OCI-LY7 (cell line): Measurements from ENCODE around the gene MED8. TPM values are rescaled to one million over a fixed set of nuclear protein-coding genes. Genes with fewer than 3 reads are reported as not detected.

Experiments
- BruUV-seq: library from RNA; stranded (reverse); fragments of 400-500 nt; replicated peaks from 2 replicates; lab custom pipeline; 2021; lab: Mats Ljungman, UMichigan
- CTCF ChIA-PET: fragments of 300-600 bp; sonication (Branson Sonifier 250); formaldehyde crosslinking; loops from one replicate; lab custom pipeline; 2022; ENCODE audit warnings: antibody characterized with exemption; ENCODE audit not compliant: unreplicated experiment; lab: Charles Lee
- POLR2A ChIA-PET: fragments of 300-600 bp; sonication (Branson Sonifier 250); formaldehyde crosslinking; loops from one replicate; lab custom pipeline; 2022; ENCODE audit warnings: antibody characterized with exemption; lab: Charles Lee
- DNase-seq: peaks from one replicate; pipeline ENCODE4 v3.0.0-alpha.2; 2015; ENCODE audit warnings: low spot score
- H2AFZ ChIP-seq: fragments of 200-600 bp; sonication (generic), shearing (Covaris generic); 2 replicates; pipeline ENCODE4 v1.6.1; 2014; ENCODE audit warnings: mild to moderate bottlenecking, antibody characterized with exemption, low read length, moderate library complexity
- H3K27ac ChIP-seq: fragments of 200-600 bp; sonication (generic); 2 replicates; pipeline ENCODE4 v1.5.1; 2014; ENCODE audit warnings: mixed run types, low read depth, mild to moderate bottlenecking, moderate library complexity, low read length, inconsistent platforms; ENCODE audit not compliant: poor library complexity, severe bottlenecking
- H3K36me3 ChIP-seq: fragments of 200-600 bp; sonication (generic); 2 replicates; pipeline ENCODE4 v1.6.1; 2014; ENCODE audit warnings: mild to moderate bottlenecking, antibody characterized with exemption, low read length, moderate library complexity, mixed read lengths; ENCODE audit not compliant: insufficient read depth
- H3K4me1 ChIP-seq: fragments of 200-600 bp; sonication (generic); 2 replicates; pipeline ENCODE4 v1.5.1; 2014; ENCODE audit warnings: mild to moderate bottlenecking, low read length; ENCODE audit not compliant: insufficient read depth, poor library complexity, severe bottlenecking
- H3K4me2 ChIP-seq: fragments of 200-600 bp; sonication (generic); 2 replicates; pipeline ENCODE4 v1.6.1; 2014; ENCODE audit warnings: mild to moderate bottlenecking, low read length
- H3K4me3 ChIP-seq: fragments of 200-600 bp; sonication (generic); 2 replicates; pipeline ENCODE4 v1.5.1; 2014; ENCODE audit warnings: mild to moderate bottlenecking, low read depth, low read length; ENCODE audit not compliant: poor library complexity, severe bottlenecking
- H3K79me2 ChIP-seq: fragments of 200-600 bp; sonication (generic); 2 replicates; pipeline ENCODE4 v1.6.1; 2016; ENCODE audit warnings: low read depth, mild to moderate bottlenecking, low read length, moderate library complexity, mixed read lengths; ENCODE audit not compliant: insufficient read depth
- H3K9me2 ChIP-seq: fragments of 200-600 bp; sonication (generic); 2 replicates; pipeline ENCODE4 v1.6.1; 2016; ENCODE audit warnings: mild to moderate bottlenecking, low read length, mixed read lengths; ENCODE audit not compliant: insufficient read depth
- H3K9me3 ChIP-seq: fragments of 200-600 bp; sonication (generic); 2 replicates; pipeline ENCODE4 v1.6.1; 2014; ENCODE audit warnings: mild to moderate bottlenecking, mixed run types, low read length, mixed read lengths
- H4K20me1 ChIP-seq: fragments of 200-600 bp; sonication (generic); 2 replicates; pipeline ENCODE4 v1.6.1; 2014; ENCODE audit warnings: mild to moderate bottlenecking, antibody characterized with exemption, low read length, moderate library complexity, mixed read lengths; ENCODE audit not compliant: insufficient read depth
- CTCF ChIP-seq: fragments of 200-600 bp; sonication (generic); conservative IDR thresholded peaks from 2 replicates; pipeline ENCODE4 v1.5.1; 2014; ENCODE audit warnings: mild to moderate bottlenecking, antibody characterized with exemption, low read length, moderate library complexity, mixed read lengths
- EZH2phosphoT487 ChIP-seq: fragments of 200-600 bp; sonication (generic); IDR thresholded peaks from 2 replicates; pipeline ENCODE4 v1.6.1; 2018; ENCODE audit warnings: low read depth, borderline replicate concordance, mild to moderate bottlenecking, mixed run types, antibody characterized with exemption, low read length, moderate library complexity, mixed read lengths
- intact Hi-C: fragments of 100-400 bp; cut with micrococcal nuclease; formaldehyde crosslinking; loops from one replicate; pipeline ENCODE4 v1.10.0; 2022; ENCODE audit not compliant: unreplicated experiment
- total RNA-seq, 2 experiments: library from RNA; depleted of rRNA in 1 of 2; stranded (reverse); fragments of >200 nt in 1 of 2; shearing (Covaris generic) in 1 of 2; gene quantifications; 2 replicates each; pipeline ENCODE4 v1.2.3, GENCODE V29; 2014 to 2022

The MED8 gene
- total RNA-seq, 2 experiments from 2014 or later: 37.6 to 37.8 TPM

DNA sequence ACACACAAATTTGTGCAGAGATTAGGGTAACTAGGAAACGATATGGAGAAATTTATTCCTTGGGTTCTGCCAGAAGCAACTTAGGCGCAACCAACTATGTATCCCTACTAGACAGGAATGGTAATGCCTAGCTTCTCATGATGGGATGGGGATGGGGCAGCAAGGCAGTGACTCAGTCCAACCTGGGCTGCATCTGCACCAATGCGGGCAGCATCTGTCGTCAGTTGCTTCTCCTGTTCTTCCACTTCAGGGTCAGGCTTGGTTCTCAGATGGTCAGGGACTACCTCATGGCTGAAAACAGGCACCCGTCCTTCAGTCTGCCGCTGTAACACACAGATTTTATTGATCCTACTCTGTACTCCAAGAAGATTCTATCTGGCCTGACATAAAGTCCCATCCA lies 2.9 kb downstream of the MED8 start:
- Histone ChIP-seq H3K9me2 (no peaks in the 10 kb centered on the region), H3K79me2 (peaks cover 27% of the 10 kb centered on the region), H3K36me3 (peaks cover 53% of the 10 kb centered on the region), H3K27ac (no peak overlapping the region), H3K9me3 (no peaks in the 10 kb centered on the region), H3K4me2 (no peak overlapping the region), H2AFZ (no peak overlapping the region), H3K4me1 (peaks cover 25% of the 10 kb centered on the region), H3K4me3 (no peak overlapping the region), H4K20me1 (no peaks in the 10 kb centered on the region)
- BruUV-seq: no TSS peak
- intact Hi-C loops: no loop called here
- TF ChIP-seq CTCF (no peak), EZH2phosphoT487 (no peak)
- ChIA-PET POLR2A (no interaction called here), CTCF (no interaction called here)
- DNase-seq: no peak

DNA sequence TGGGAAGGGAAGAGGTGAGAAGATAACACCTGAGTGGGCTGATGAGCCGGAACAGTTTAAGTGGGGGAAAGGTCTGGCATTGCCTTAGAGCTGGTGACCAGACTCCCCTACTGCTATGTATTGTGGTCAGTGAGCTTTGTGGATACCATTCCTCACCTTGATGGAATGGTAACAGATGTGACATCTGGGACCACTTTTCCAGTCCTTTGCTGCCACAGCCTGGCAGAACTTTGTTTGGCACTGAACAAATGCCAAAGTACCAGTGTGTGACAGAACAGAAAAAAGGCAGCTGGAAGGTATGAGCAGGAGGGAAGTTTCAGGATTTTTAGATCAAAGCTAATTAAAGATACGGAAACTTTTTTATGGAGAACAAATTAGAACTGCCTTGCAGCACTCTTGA lies 6.2 kb downstream of the MED8 start:
- Histone ChIP-seq H2AFZ (no peak overlapping the region), H3K36me3 (peaks cover 60% of the 10 kb centered on the region), H3K79me2 (peaks cover 4% of the 10 kb centered on the region), H3K4me3 (no peak overlapping the region), H3K4me2 (no peak overlapping the region), H3K4me1 (peaks cover 10% of the 10 kb centered on the region), H3K9me2 (no peaks in the 10 kb centered on the region), H4K20me1 (no peaks in the 10 kb centered on the region), H3K9me3 (no peaks in the 10 kb centered on the region), H3K27ac (no peak overlapping the region)
- TF ChIP-seq EZH2phosphoT487 (no peak), CTCF (0 out of 2 replicates have a peak, but pooled peaks have one; percentile 13)
- no peak for DNase-seq
- intact Hi-C loops: no loop called here
- BruUV-seq: no TSS peak
- POLR2A ChIA-PET: no interaction called here
- CTCF ChIA-PET: no interaction called here

- DNase-seq: no peak
- BruUV-seq: no TSS peak
- Histone ChIP-seq H3K4me3 (no peak overlapping the region), H3K4me2 (no peak overlapping the region), H3K79me2 (no peaks in the 10 kb centered on the region), H3K4me1 (no peaks in the 10 kb centered on the region), H2AFZ (no peak overlapping the region), H3K9me2 (no peaks in the 10 kb centered on the region), H3K9me3 (no peaks in the 10 kb centered on the region), H4K20me1 (no peaks in the 10 kb centered on the region), H3K27ac (no peak overlapping the region), H3K36me3 (peaks cover 54% of the 10 kb centered on the region)
- no peak for TF ChIP-seq EZH2phosphoT487
- no peak for TF ChIP-seq CTCF
- intact Hi-C loops: no loop called here
- ChIA-PET POLR2A (no interaction called here), CTCF (interaction anchor here (0.6 kb wide), 3 partner anchors 78 to 1054 kb away, joined by 3 to 8 read pairs (median 6); no protein-coding TSS in a partner anchor)
Measured at GRCh38 chr1:43382027-43382779, 7.4 kb downstream of the MED8 start.
